HG02840 (cell line): ENCODE results near the gene NUDT19.

Experiments used
- ATAC-seq: cut with Tn5 transposase; IDR thresholded peaks from one replicate; pipeline ENCODE4 v1.9.1; 2021; ENCODE audit warnings: mild to moderate bottlenecking, moderate library complexity, moderate number of reproducible peaks; ENCODE audit not compliant: unreplicated experiment, low FRiP score

Gene NUDT19

GRCh38 chr19:32751066-32751465, 59.4 kb downstream of the NUDT19 start:
- ATAC-seq: no peak

- ATAC-seq: no peak
Measured at GRCh38 chr19:32757189-32757588, 65.6 kb downstream of the NUDT19 start.
